NCI-H226 (cell line): ENCODE results near the gene SLC9A3.

Source experiments
- DNase-seq: peaks from one replicate; pipeline ENCODE4 v3.0.0-alpha.2; 2015

The SLC9A3 gene

DNA sequence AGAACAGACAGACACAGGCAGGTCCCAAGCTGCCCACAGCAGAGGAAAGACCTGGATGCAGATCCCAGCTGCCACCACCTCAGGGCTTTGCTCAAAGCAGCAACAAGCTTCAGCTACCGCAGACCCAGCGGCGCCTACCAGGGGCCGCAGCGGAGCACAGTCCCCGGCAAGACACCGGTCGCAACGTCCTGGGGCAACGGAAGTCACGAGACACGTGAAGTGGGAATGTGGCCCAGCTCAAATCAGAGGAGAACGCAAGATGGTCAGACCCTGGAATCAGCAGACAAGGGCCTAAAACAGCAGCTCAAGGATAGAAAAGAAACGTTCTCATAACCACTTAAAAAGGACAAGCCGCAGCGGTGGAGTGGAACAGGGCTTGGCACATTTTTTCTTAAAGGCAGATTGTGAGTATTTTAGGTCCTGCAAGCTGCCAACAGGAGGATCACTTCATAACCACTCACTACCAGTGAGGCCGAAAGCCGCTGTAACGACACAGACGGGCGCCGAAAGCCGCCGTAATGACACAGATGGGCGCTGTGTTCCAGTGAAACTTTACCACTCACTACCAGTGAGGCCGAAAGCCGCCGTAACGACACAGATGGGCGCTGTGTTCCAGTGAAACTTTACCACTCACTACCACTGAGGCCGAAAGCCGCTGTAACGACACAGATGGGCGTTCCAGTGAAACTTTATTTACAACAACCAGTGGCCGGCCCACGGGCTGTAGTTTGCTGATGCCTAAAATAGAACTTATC is 21.7 kb downstream of the SLC9A3 start:
- DNase-seq = no peak

DNA sequence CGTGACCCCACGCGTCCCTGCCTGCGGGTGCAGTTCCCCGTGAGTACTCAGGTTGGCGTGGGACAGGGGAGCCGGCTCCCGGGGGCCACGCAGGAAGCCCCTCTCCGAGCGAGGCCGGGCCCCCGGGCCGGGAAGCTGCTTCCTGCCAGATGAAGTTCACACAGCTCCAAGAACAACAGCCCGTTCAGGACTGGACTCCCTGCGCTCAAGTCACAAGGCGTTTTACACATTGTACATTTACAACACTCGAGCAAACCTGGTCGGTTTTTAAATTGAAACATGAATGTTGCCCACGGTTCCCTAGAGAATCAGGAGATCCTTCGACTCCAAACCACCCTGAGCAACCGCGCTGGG is 22.4 kb downstream of the SLC9A3 start:
- no peak for DNase-seq

DNA sequence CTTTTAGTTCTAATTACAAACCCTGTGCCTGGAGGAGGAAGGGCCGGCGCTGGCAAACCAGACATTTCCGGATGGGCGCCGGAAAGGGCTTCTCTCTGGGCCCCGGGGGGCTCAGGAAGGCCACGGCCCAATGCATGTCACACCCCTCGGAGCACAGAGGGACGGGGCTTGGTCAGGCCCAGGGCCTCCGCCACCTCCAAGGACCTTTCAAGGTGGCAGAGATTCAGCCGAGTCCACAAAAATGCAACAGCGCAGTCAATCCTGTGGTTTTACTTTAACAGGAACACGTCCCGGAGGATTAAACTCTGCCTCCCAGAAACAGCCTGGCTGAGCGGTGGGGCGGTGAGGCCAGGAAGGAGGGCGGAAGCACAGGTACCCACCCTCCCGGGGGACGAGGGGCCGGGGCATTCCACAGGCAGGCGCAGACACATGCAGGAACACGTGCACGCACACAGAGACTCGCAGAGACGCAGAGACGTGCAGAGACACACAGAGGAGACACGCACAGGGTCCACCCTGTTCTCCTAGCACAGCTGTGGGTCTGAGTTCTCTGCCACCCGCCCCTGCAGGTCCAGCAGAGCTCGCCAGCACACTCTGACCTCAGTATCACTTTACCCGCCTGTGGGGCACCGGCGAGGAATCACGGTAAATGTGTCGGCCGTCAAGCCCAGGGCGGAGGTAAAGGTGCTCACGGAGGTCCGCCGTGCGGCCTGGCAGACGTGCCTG is 23.0 kb downstream of the SLC9A3 start:
- DNase-seq = no peak

- no peak for DNase-seq
These were observed 23.8 kb downstream of the SLC9A3 start for GRCh38 chr5:500491-500890.

GRCh38 chr5:499233-500209 is 24.7 kb downstream of the SLC9A3 start:
- no peak for DNase-seq

DNA sequence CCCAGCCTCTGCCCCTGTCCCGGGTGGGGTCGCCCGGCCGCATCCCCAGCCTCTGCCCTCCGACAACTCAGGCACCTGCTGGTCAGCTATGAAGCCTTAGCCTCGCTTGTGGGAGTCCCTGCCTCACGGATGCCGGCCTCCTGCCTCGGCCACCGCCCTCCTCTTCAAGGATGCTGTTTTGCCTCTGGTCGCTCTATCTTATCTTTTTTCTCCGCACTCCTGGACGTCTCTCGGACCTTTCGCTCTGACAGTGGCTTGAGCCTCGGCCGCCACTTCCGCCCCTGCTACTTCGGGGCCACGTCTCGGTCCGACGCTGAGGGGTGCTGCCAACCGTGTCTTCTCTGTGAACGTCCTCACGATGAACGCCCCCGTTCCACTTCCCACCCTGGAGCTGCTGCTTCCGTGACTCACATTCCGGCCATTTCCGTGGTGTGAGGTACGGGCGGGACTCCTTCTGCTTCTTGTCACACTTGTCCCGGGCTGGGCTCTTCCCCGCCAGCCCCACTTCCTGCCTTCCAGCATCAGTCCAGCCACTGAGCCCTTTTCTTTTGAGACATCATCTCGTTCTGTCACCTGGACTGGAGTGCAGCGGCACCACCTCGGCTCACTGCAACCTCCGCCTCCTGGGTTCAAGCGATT is 26.3 kb downstream of the SLC9A3 start:
- DNase-seq = no peak

GRCh38 chr5:497090-497700 is 27.1 kb downstream of the SLC9A3 start:
- no peak for DNase-seq

DNA sequence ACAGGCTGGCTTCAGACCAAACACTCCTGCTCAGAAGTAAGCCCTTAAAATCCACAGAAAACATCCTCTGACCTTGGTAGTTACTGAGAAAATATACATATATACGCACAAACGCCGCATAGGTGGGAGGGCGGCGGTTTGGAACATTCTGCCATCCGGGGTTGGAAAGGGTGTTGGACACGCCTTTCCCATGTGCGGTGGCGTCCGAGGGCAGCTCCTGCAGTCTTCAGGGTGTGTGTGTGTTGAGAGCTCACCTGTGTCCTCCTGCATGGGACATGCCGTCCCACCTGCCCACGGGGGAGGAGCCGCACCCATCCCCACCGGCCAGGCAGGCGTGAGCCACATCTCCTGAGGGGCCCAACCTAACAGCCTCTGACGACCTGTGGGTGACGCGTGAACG is 28.2 kb downstream of the SLC9A3 start:
- DNase-seq = no peak

DNA sequence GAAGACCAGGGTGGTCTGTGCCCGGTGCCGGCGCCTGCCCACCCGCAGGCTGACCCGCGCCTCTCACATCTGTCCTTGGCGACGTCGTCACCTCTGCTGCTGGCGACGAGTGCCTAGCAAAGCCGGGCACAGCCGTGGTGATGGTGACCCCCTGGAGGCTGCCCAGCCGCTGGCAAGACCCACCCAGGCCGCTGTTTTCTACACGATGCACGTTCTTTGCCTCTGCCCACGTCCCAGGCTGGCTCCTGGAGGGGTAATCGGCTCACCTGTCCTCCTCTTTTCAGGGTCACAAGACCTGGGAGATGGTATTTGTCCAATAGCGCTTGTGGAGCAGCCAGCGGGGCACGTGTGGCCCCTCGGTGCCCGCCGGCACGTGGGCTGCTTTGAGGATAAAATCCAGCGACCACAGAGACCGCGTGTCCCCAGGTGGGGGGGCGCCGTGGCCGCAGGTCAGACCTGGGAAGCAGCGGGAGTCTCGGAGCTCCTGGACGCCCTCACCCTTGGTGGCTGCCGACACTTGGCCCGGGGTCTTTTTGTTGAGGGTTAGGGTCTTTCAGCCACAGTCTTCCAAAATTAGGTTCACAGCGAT is 29.5 kb downstream of the SLC9A3 start:
- no peak for DNase-seq

- no peak for DNase-seq
These were observed 30.5 kb downstream of the SLC9A3 start for GRCh38 chr5:493758-494157.

DNA sequence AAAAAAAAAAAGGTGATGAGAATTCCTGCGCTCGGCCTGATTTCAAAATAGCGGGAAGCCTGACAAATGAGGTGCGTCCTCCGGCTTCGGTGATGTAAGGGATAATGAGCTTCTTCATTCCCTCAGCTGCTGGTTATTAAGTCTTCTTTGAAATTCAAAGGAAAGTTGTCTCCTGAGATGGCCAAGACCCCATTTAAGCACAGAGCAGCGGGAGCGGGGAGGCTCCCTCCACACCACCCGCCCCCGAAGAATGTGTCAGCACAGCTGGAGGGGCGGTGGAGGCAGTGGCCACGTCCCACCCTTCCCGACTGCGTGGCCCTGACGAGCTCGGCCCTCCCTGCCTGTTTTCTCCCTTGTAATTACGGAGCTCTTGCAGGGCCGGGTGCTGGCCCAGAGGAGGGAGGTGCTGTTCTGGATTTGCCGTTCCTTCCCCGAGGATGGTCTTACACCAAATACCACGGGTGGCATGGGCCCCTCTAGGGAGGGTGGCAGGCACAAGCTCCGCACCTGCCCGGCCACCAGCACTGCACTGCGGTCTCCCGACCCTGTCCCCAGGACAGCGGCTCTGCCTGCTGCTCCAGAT is 31.0 kb downstream of the SLC9A3 start:
- DNase-seq = no peak

DNA sequence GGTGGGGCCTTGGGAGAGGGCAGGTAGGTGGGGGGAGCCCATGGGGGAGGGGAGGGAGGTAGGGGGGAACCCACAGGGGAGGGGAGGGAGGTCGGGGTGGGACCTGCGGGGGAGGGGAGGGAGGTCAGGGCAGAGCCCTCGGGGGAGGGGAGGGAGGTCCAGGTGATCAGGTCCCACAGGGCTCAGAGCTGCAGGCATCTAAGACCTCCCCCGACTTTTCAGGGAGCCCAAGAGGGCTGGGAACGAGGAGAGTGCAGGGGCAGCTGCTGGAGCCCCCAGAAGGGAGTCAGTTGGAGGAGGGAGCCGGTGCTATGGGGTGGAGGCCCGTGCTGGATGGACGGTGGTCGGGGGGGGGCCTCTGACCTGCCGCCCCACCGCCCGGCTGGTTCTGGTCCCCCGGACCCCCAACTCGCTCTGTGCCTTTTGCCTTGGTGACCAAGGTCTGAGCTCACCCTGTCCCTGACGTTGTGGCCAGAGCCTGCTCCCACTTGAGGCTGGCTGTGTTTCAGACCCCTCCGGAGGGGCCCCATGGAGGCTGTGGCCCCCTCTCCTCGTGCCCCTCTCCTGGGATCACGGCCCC is 31.8 kb downstream of the SLC9A3 start:
- no peak for DNase-seq

DNA sequence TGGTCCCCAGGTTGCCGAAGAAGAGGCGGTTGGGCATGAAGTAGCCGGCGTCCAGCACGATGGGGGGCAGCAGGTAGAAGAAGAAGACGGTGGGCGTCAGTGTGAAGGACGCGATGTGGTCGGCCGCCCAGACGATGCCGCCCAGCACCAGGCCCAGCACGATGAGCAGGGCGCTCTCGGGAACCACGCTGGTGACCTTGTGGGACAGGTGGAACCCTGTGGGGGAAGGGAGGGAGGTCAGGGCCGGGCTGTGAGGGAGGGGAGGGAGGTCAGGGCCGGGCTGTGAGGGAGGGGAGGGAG is 32.4 kb downstream of the SLC9A3 start:
- no peak for DNase-seq

DNA sequence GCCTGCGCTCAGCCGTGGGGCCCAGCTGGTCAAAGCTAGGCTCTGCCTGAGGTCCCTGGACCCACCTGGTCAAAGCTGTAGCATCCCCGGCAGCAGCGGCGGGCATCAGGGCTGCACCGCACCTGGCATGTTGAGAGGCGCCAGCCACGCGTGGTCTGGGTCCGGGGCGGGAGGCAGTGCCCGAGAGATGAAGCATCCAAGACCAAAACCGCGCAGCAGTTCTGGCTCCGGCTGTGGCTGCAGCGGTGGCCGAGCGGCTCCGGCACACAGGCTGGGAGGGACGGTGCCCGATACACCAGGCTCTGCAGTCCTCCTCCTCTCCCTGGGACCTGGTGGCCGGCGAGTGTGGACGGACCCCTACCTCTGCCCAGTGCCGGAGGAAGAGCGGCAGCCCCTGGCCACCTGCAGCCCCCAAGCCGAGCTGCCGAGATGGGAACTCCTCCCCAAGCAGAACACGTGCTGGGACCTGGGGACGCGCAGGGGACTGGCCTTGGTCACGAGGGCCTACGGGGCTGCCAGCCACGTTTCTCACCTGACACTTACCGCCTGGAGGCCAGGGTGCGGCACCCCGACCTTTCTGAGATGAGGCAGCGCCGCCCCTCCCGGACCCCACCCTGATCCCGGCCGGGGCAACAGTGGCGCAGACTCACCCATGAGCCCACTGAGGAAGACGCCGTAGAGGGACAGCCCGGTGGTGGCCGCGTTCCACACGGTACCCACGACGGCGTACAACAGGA is 33.0 kb downstream of the SLC9A3 start:
- DNase-seq = no peak

DNA sequence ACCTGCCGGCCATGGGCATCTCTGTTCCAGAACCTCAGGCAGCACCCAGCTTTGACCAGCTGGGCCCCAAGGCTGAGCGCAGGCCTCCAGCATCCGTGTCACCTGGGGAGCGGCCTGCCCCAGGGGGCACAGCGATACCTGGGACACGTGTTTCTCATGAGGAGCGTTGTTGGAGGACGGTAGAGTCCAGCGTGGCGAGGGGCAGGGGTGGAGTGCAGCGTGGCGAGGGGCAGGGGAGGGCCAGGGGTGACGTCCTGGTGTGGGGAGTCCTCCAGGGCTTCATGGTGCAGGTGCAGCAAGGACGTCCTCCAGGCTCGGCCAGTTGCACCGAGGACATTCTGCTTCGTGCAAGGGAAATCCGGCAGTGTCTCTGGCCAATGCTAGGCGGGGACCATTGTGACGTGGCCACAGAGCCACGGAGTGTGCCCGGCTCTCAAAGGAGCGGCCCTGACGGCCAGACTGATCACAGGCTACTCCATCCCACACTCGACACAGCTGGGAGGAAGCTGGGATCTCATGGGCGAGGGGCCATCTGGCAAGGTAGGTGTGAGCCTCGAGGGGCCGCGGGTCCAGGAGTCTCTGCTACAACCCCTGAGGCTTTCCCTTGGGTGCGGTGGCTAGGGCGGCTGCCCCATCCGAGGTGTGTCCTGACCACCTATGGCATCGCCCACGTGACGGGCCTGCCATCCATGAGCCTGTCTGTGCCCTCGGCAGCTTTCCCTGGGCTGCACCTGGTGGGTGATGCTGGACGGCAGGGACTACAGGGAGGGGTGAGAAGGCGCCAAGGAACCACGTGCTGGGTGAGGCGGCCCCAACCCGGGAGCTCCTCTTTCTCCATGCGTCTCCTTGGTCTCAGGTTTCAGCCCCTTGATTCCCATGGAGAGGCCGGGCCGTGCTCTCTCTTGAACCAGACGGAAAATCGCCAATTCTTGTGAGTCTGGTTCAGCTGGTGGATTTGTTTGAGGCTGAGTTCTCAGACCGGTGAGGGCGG is 33.8 kb downstream of the SLC9A3 start:
- no peak for DNase-seq

GRCh38 chr5:489689-490080 is 34.6 kb downstream of the SLC9A3 start:
- no peak for DNase-seq

- DNase-seq = no peak
These were observed 35.2 kb downstream of the SLC9A3 start for GRCh38 chr5:488744-489688.

GRCh38 chr5:488241-488640 is 36.0 kb downstream of the SLC9A3 start:
- no peak for DNase-seq
